Measurements from ENCODE around the gene PPP1R18. TPM values are rescaled to one million over a fixed set of nuclear protein-coding genes. Genes with fewer than 3 reads are reported as not detected.
"Not testable (repeated sequence)": the region's sequence is repeated elsewhere in the genome, so short reads cannot be mapped to it uniquely, and the experiment has no call there.

Gene PPP1R18
- total RNA-seq, 8 experiments from 2014 or later: 23.1 to 60.8 (median 34.5) TPM

DNA sequence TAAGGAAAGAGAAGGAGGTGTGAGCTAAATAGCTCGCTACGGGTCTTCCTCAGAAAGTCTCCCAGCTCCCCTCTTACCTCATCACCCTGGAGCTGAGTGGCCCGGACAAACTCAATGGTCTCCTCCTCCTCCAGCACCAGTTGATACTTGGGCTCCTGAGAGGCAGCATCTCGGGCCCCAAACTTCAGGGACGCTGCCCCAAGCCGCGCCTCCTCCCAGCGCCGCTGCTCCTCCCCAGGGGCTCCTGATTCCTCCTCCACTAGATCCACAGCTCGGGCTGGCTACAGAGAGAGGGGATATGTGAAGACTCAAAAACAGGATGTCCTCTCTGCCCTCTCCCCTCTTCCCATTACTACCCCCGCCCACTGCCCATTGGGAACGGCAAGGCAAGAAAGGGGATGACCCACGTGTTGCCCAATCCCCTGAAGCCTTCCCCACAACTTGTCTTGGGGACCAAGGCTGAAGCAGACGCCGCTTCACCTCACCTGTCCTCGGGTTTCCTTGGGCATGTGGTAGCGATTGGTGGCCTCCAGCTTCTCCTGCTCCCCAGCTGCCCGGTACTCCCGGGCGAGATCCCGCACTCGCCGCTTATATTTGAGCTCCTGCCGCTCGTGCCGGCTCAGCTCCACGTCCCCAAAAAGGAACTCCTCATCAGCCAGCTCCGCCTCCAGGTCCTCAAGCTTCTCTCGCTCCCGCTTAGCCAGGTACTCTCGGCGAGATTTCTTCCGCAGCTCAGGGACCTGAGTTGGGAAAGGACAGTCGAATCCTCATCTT lies 21.3 kb downstream of the PPP1R18 start:
- no peaks in the 10 kb centered on the region for H3K4me1 ChIP-seq (replicated peaks in 1 of 2)
- no peak for ATAC-seq (replicated peaks in 6 of 8)
- in situ Hi-C loops (cut with MboI; ENCODE audit: low pct_unique_long_range_greater_than_20kb in 2 of 9, low sequenced_read_pairs in 9 of 9, unreplicated experiment in 9 of 9): no loop called here
- 40 to 100% (median 80%) methylated on average over 1 to 20 of the region's 34 CpGs; no CpG with 5 or more reads in 3 of the 10 experiments for WGBS, 10 experiments
- H3K4me3 ChIP-seq: no peak overlapping the region
- H3K27ac ChIP-seq: no peak overlapping the region

DNA sequence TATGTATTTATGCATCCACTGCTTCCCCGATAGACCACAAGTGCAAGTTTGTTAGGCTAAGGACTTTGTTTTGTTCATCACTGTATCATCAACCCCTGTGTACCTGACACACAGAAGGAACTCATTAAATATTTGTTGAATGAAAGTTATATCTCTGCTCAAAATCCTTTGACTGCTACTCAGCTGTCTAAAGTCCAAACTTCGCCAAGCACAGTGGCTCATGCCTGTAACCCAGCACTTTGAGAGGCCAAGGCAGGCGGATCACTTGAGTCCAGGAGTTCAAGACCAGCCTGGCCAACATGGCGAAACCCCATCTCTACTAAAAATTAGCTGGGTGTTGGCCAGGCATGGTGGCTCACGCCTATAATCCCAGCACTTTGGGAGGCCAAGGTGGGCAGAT lies 28.5 kb downstream of the PPP1R18 start:
- H3K4me1 ChIP-seq (replicated peaks in 1 of 2); in situ Hi-C loops (cut with MboI; ENCODE audit: low pct_unique_long_range_greater_than_20kb in 2 of 9, low sequenced_read_pairs in 9 of 9, unreplicated experiment in 9 of 9); H3K4me3 ChIP-seq; H3K27ac ChIP-seq; ATAC-seq (replicated peaks in 6 of 8): not testable (repeated sequence)
- WGBS, 10 experiments: 0 to 100% (median 100%) methylated on average over 1 to 3 of the region's 5 CpGs; no CpG with 5 or more reads in 4 of the 10 experiments

GRCh38 chr6:30657454-30657853 lies 29.0 kb downstream of the PPP1R18 start:
- no peak overlapping the region for H3K27ac ChIP-seq
- no peaks in the 10 kb centered on the region for H3K4me1 ChIP-seq (replicated peaks in 1 of 2)
- ATAC-seq (replicated peaks in 6 of 8): peak in 2 of 8 experiments; percentile 82 to 84
- H3K4me3 ChIP-seq: no peak overlapping the region
- in situ Hi-C loops (cut with MboI; ENCODE audit: low pct_unique_long_range_greater_than_20kb in 2 of 9, low sequenced_read_pairs in 9 of 9, unreplicated experiment in 9 of 9): no loop called here

GRCh38 chr6:30656513-30656912 lies 29.9 kb downstream of the PPP1R18 start:
- no peak overlapping the region for H3K4me3 ChIP-seq
- H3K4me1 ChIP-seq (replicated peaks in 1 of 2): no peaks in the 10 kb centered on the region
- in situ Hi-C loops (cut with MboI; ENCODE audit: low pct_unique_long_range_greater_than_20kb in 2 of 9, low sequenced_read_pairs in 9 of 9, unreplicated experiment in 9 of 9): no loop called here
- 80 to 100% (median 90%) methylated on average over 1 to 2 of the region's 7 CpGs; no CpG with 5 or more reads in 5 of the 10 experiments for WGBS, 10 experiments
- no peak for ATAC-seq (replicated peaks in 6 of 8)
- H3K27ac ChIP-seq: no peak overlapping the region

GRCh38 chr6:30655743-30656094 lies 30.7 kb downstream of the PPP1R18 start:
- peak in 2 of 8 experiments; percentile 21 to 37 for ATAC-seq (replicated peaks in 6 of 8)
- Histone ChIP-seq H3K4me3 (no peak overlapping the region), H3K27ac (no peak overlapping the region), H3K4me1 (replicated peaks in 1 of 2) (no peaks in the 10 kb centered on the region)
- in situ Hi-C loops (cut with MboI; ENCODE audit: low pct_unique_long_range_greater_than_20kb in 2 of 9, low sequenced_read_pairs in 9 of 9, unreplicated experiment in 9 of 9): no loop called here
- 0 to 100% (median 83%) methylated on average over 1 to 2 of the region's 3 CpGs; no CpG with 5 or more reads in 3 of the 10 experiments for WGBS, 10 experiments

DNA sequence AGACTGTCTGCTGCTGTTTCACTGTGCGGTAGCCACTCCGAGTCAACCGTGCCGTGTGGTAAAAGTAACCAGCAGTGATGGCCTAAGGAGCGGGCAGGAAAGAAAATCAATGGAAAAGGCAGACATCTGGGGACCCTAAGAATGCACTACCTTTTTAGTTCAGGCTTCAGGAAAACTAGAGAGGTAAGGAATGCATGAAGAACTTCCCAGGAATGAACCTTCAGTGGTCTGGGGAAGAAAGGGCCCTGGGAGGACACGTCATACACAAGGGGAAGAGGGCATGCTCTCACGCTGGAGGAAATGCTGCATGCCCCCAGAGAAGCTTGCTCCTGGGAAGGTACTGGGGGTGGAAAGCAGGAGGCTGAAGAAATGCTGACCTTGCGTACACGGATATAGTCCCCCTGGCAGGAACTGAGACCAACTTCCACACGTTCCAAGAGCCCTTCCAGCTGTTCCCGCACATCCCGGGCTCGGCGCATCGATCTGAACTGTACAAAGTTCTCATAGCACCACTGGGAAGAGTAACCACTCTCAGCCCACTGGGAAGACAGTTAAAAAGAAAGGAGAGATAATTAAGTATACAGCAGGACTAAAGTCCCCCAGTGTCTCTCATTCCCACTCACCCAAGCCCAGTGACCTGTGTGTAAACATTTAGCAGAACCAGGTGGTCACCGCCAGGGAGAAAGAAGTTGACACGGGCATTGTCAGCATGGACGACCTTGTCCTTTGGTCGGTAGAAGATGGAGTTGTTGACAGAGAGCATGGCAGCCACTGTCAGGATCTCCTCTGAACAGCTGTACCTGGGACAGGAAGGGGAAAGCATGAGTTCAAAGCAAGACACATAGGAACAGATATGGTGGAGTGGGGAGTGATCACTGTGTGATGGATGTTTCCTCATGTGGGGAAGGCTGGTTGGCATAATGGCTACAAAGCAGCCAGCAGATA lies 31.4 kb downstream of the PPP1R18 start:
- 20 to 100% (median 90%) methylated on average over 1 to 10 of the region's 19 CpGs; no CpG with 5 or more reads in 1 of the 10 experiments for WGBS, 10 experiments
- Histone ChIP-seq H3K4me1 (replicated peaks in 1 of 2) (no peaks in the 10 kb centered on the region), H3K4me3 (no peak overlapping the region), H3K27ac (no peak overlapping the region)
- in situ Hi-C loops (cut with MboI; ENCODE audit: low pct_unique_long_range_greater_than_20kb in 2 of 9, low sequenced_read_pairs in 9 of 9, unreplicated experiment in 9 of 9): no loop called here
- ATAC-seq (replicated peaks in 6 of 8): no peak

DNA sequence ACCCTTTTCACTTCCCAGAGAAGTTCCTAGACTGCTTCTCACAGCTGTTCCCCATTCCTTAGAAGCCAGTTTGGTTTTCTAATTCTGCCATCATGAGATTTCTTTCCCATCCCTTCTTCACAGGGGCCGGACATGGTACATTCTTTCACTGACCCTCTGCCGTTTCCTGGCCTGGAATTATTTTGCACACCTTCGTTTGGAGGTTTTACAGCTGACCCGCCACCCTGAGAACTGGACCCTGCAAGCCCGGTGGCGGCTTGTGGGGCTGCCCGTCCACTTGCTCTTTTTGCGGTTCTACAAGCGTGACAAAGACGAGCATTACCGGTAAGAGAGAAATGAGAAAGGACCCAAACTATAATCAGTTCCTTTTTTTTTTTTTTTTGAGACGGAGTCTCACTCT lies 35.3 kb downstream of the PPP1R18 start:
- Histone ChIP-seq H3K4me1 (replicated peaks in 1 of 2) (peaks cover 8% of the 10 kb centered on the region in 2 donors), H3K27ac (no peak overlapping the region), H3K4me3 (no peak overlapping the region)
- in situ Hi-C loops (cut with MboI; ENCODE audit: low pct_unique_long_range_greater_than_20kb in 2 of 9, low sequenced_read_pairs in 9 of 9, unreplicated experiment in 9 of 9): no loop called here
- no peak for ATAC-seq (replicated peaks in 6 of 8)
- 79 to 100% (median 93%) methylated on average over 3 to 9 of the region's 12 CpGs; no CpG with 5 or more reads in 1 of the 10 experiments for WGBS, 10 experiments

DNA sequence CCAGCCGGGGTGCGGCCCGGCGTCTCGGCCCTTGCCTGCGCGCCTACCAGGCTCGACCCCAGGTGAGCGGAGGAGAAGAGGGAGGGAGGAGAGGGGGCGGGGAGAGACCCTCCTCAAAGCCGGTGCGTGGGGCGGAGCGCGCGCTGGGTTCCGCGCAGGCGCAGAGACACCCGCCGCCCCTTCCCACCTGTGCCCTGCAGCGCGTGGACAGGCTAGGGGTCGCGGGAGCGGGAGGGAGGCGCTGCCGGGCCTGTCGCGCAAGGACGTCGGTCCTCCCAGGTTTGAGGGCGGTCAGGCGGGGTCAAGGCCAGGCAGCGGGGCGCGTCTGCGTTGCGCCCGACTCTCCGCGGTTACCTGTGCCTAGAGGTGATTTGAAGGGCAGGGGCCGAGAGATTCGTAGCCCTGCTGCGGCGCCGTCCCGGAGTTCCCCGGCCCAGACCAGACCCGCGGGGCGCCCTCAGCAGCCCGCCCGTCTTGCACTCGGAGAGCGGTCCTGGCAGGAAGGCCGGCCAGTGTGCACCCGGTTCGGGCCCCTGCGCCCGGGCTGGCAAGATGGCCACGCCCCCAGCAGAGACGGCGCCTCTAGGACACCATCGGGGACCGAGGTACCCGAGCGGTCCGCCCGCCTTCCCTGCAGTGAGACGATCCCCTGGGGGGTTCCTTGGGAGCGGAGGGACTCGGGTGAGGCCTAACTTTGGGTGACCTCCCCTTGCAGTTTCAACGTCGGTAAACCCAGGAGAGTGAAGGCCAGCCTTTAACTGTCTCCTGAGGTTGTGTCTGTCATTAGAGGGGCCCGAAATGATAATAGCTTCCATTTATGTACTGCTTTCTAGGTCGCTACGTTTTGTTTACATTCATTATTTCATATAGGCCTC lies 39.0 kb downstream of the PPP1R18 start:
- peak; percentile 76 to 92 (median 88) for ATAC-seq (replicated peaks in 6 of 8)
- WGBS, 10 experiments: 0 to 13% (median 0%) methylated on average over 2 to 8 of the region's 78 CpGs; no CpG with 5 or more reads in 1 of the 10 experiments
- H3K4me3 ChIP-seq: peak overlapping the region; percentile 67 to 94 (median 76)
- peaks cover 10 to 13% of the 10 kb centered on the region in 2 donors for H3K4me1 ChIP-seq (replicated peaks in 1 of 2)
- H3K27ac ChIP-seq: peak overlapping the region; percentile 87 to 93
- in situ Hi-C loops (cut with MboI; ENCODE audit: low pct_unique_long_range_greater_than_20kb in 2 of 9, low sequenced_read_pairs in 9 of 9, unreplicated experiment in 9 of 9): no loop called here

- 0 to 60% (median 3%) methylated on average over 1 to 9 of the region's 37 CpGs; no CpG with 5 or more reads in 4 of the 10 experiments for WGBS, 10 experiments
- ATAC-seq (replicated peaks in 6 of 8): peak; percentile 64 to 78 (median 72)
- Histone ChIP-seq H3K4me1 (replicated peaks in 1 of 2) (peaks cover 10 to 13% of the 10 kb centered on the region in 2 donors), H3K27ac (peak within 1 kb of the TSS; percentile 87 to 93), H3K4me3 (peak within 1 kb of the TSS; percentile 67 to 94 (median 76))
- in situ Hi-C loops (cut with MboI; ENCODE audit: low pct_unique_long_range_greater_than_20kb in 2 of 9, low sequenced_read_pairs in 9 of 9, unreplicated experiment in 9 of 9): no loop called here
Observed at GRCh38 chr6:30646450-30647241, 39.8 kb downstream of the PPP1R18 start, which contains the start of gene C6orf136. Gene C6orf136 (plus strand): TSS chr6:30647133. CDS start chr6:30647232, 99 bp downstream.

GRCh38 chr6:30645989-30646388 lies 40.5 kb downstream of the PPP1R18 start:
- H3K4me1 ChIP-seq (replicated peaks in 1 of 2): peaks cover 10 to 13% of the 10 kb centered on the region in 2 donors
- WGBS, 10 experiments: 33 to 100% (median 80%) methylated on average over 1 of the region's 1 CpG; no CpG with 5 or more reads in 5 of the 10 experiments
- no peak for ATAC-seq (replicated peaks in 6 of 8)
- peak overlapping the region in 1 of 5 donors; percentile 94 for H3K4me3 ChIP-seq
- H3K27ac ChIP-seq: no peak overlapping the region
- in situ Hi-C loops (cut with MboI; ENCODE audit: low pct_unique_long_range_greater_than_20kb in 2 of 9, low sequenced_read_pairs in 9 of 9, unreplicated experiment in 9 of 9): no loop called here

DNA sequence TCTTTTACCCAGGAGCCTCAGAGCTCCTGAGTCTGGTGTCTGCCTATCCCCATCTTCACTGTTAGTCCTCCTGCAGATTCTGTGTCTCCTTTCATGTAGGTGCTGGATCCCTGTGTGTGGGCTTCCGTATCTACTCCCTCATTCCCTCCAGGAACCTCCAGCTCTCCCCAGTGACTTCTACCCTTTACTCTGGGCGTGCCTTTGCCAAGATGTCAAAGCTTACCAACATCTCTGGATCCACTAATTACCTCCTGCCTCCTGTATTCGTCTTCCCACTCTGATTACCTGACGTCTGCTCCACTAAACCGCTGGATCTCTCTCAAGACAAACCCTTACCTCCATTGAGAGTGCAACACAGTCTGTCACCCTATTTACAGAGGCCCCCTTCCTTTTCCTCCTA lies 41.7 kb downstream of the PPP1R18 start:
- in situ Hi-C loops (cut with MboI; ENCODE audit: low pct_unique_long_range_greater_than_20kb in 2 of 9, low sequenced_read_pairs in 9 of 9, unreplicated experiment in 9 of 9): no loop called here
- WGBS, 10 experiments: 67 to 100% (median 88%) methylated on average over 1 to 5 of the region's 5 CpGs; no CpG with 5 or more reads in 1 of the 10 experiments
- no peak overlapping the region for H3K4me3 ChIP-seq
- no peak for ATAC-seq (replicated peaks in 6 of 8)
- peaks cover 10 to 13% of the 10 kb centered on the region in 2 donors for H3K4me1 ChIP-seq (replicated peaks in 1 of 2)
- no peak overlapping the region for H3K27ac ChIP-seq

GRCh38 chr6:30643656-30644055 lies 42.8 kb downstream of the PPP1R18 start:
- Histone ChIP-seq H3K4me1 (replicated peaks in 1 of 2) (peaks cover 10 to 13% of the 10 kb centered on the region in 2 donors), H3K27ac (no peak overlapping the region), H3K4me3 (no peak overlapping the region)
- WGBS, 10 experiments: 88 to 100% (median 100%) methylated on average over 1 to 2 of the region's 2 CpGs; no CpG with 5 or more reads in 4 of the 10 experiments
- in situ Hi-C loops (cut with MboI; ENCODE audit: low pct_unique_long_range_greater_than_20kb in 2 of 9, low sequenced_read_pairs in 9 of 9, unreplicated experiment in 9 of 9): no loop called here
- no peak for ATAC-seq (replicated peaks in 6 of 8)
